Osteoblast (primary cell): ENCODE measurements around the gene MEGF10. TPM values are rescaled to one million over a fixed set of nuclear protein-coding genes. Genes with fewer than 3 reads are reported as not detected.
A peak's percentile ranks its signal among the peaks of the same experiment; 100 is the strongest.

Source experiments
- DNase-seq: peaks from one replicate; pipeline ENCODE4 v3.0.0; 2011; ENCODE audit warnings: low spot score, mixed read lengths; ENCODE audit not compliant: insufficient read length; ENCODE audit errors: missing footprints
- H2AFZ ChIP-seq: 2 replicates; pipeline ENCODE4 v1.6.0; 2011; ENCODE audit warnings: mild to moderate bottlenecking, low read length
- H3K27ac ChIP-seq: 2 replicates; pipeline ENCODE4 v1.5.1; 2011; ENCODE audit warnings: mild to moderate bottlenecking, low read depth, low read length, moderate library complexity
- H3K27me3 ChIP-seq: 2 replicates; pipeline ENCODE4 v1.6.0; 2012; ENCODE audit warnings: mild to moderate bottlenecking, control low read depth, inconsistent platforms, low read length, moderate library complexity; ENCODE audit not compliant: insufficient read depth
- H3K36me3 ChIP-seq: 2 replicates; pipeline ENCODE4 v1.5.1; 2011; ENCODE audit warnings: mild to moderate bottlenecking, low read length, control low read depth, moderate library complexity; ENCODE audit not compliant: insufficient read depth
- H3K4me1 ChIP-seq: 2 replicates; pipeline ENCODE4 v1.5.1; 2011; ENCODE audit warnings: mild to moderate bottlenecking, low read length, control low read depth, moderate library complexity; ENCODE audit not compliant: insufficient read depth
- H3K4me2 ChIP-seq: 2 replicates; pipeline ENCODE4 v1.6.0; 2011; ENCODE audit warnings: mild to moderate bottlenecking, low read length; ENCODE audit not compliant: insufficient read depth
- H3K4me3 ChIP-seq: fragments of 200-600 bp; sonication (generic); 3 replicates; pipeline ENCODE4 v1.5.1; 2012; ENCODE audit warnings: mild to moderate bottlenecking, low read length, inconsistent platforms; ENCODE audit not compliant: insufficient read depth
- H3K79me2 ChIP-seq: 2 replicates; pipeline ENCODE4 v1.6.0; 2012; ENCODE audit warnings: mild to moderate bottlenecking, low read length, control low read depth, inconsistent platforms; ENCODE audit not compliant: insufficient read depth
- H3K9me3 ChIP-seq: 2 replicates; pipeline ENCODE4 v1.5.1; 2011; ENCODE audit warnings: low read depth, low read length, control low read depth
- H4K20me1 ChIP-seq: 2 replicates; pipeline ENCODE4 v1.6.0; 2012; ENCODE audit warnings: mild to moderate bottlenecking, low read length, control low read depth; ENCODE audit not compliant: insufficient read depth
- CTCF ChIP-seq: IDR thresholded peaks from 2 replicates; pipeline ENCODE4 v1.5.1; 2011; ENCODE audit warnings: mild to moderate bottlenecking, low read depth, low read length, moderate library complexity; ENCODE audit errors: extremely low read depth
- total RNA-seq: library from RNA; depleted of rRNA; stranded (reverse); fragments of >200 nt; gene quantifications from 2 replicates; pipeline ENCODE4 v1.2.3, GENCODE V29; 2012

MEGF10 gene
- total RNA-seq, 1 donor: 1.4 TPM

- H2AFZ ChIP-seq: peak overlapping the region; percentile 10
- no peaks in the 10 kb centered on the region for H3K27me3 ChIP-seq
- H3K36me3 ChIP-seq: no peaks in the 10 kb centered on the region
- no peak for DNase-seq
- H3K4me2 ChIP-seq: peak overlapping the region; percentile 61
- no peak overlapping the region for H3K4me3 ChIP-seq
- H3K79me2 ChIP-seq: no peaks in the 10 kb centered on the region
- H3K4me1 ChIP-seq: no peaks in the 10 kb centered on the region
- H3K9me3 ChIP-seq: no peaks in the 10 kb centered on the region
- H4K20me1 ChIP-seq: no peaks in the 10 kb centered on the region
- TF ChIP-seq CTCF: no peak
- H3K27ac ChIP-seq: no peak overlapping the region
Measured at GRCh38 chr5:127409921-127410675, 119.5 kb downstream of the MEGF10 start.

- no peak overlapping the region for H3K27ac ChIP-seq
- H3K4me2 ChIP-seq: no peak overlapping the region
- no peak overlapping the region for H2AFZ ChIP-seq
- DNase-seq: no peak
- no peaks in the 10 kb centered on the region for H3K36me3 ChIP-seq
- no peak overlapping the region for H3K4me3 ChIP-seq
- no peaks in the 10 kb centered on the region for H3K27me3 ChIP-seq
- no peaks in the 10 kb centered on the region for H4K20me1 ChIP-seq
- H3K4me1 ChIP-seq: no peaks in the 10 kb centered on the region
- H3K79me2 ChIP-seq: no peaks in the 10 kb centered on the region
- no peaks in the 10 kb centered on the region for H3K9me3 ChIP-seq
- TF ChIP-seq CTCF: no peak
Measured at GRCh38 chr5:127410959-127411358, 120.4 kb downstream of the MEGF10 start.

DNA sequence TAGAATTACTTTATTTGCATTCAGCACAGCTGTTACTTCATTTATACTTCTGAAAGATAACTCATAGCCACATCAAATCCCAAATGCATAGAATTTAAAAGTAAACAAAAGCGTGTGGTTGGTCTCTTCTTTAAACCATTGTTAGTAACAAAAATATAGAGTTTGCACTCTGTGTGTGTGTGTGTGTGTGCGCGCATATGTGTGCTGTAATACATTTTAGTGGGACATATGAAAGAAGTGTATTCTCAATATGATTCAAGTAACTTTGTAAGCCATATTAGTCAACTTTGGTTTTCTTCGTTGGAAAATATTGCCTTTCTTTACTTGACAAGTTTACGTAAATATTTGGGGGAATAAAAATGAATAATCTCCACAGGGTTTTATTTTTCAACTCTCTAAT is 120.8 kb downstream of the MEGF10 start:
- H3K27ac ChIP-seq: no peak overlapping the region
- H3K4me3 ChIP-seq: no peak overlapping the region
- TF ChIP-seq CTCF: no peak
- H4K20me1 ChIP-seq: no peaks in the 10 kb centered on the region
- H3K79me2 ChIP-seq: no peaks in the 10 kb centered on the region
- no peaks in the 10 kb centered on the region for H3K4me1 ChIP-seq
- no peaks in the 10 kb centered on the region for H3K36me3 ChIP-seq
- DNase-seq: no peak
- no peak overlapping the region for H2AFZ ChIP-seq
- H3K9me3 ChIP-seq: no peaks in the 10 kb centered on the region
- H3K4me2 ChIP-seq: no peak overlapping the region
- H3K27me3 ChIP-seq: no peaks in the 10 kb centered on the region

- Histone ChIP-seq H3K36me3 (no peaks in the 10 kb centered on the region), H4K20me1 (no peaks in the 10 kb centered on the region), H3K4me3 (no peak overlapping the region), H3K4me2 (no peak overlapping the region), H3K79me2 (no peaks in the 10 kb centered on the region), H3K9me3 (no peaks in the 10 kb centered on the region), H3K27ac (no peak overlapping the region), H2AFZ (no peak overlapping the region), H3K4me1 (no peaks in the 10 kb centered on the region), H3K27me3 (no peaks in the 10 kb centered on the region)
- TF ChIP-seq CTCF: no peak
- DNase-seq: no peak
Measured at GRCh38 chr5:127412698-127413097, 122.1 kb downstream of the MEGF10 start.
